VCaP (cell line): ENCODE results near the gene SYNGR1.
"Not testable (repeated sequence)": the region's sequence is repeated elsewhere in the genome, so short reads cannot be mapped to it uniquely, and the experiment has no call there.

ENCODE experiments used
- H3K27ac ChIP-seq: fragments of 450-650 bp; 2 replicates; pipeline ENCODE4 v1.5.1; 2017
- CTCF ChIP-seq: fragments of 450-650 bp; conservative IDR thresholded peaks from 2 replicates; pipeline ENCODE4 v1.5.1; 2017; ENCODE audit warnings: mild to moderate bottlenecking, moderate library complexity

The SYNGR1 gene

GRCh38 chr22:39356464-39356863, 6.7 kb downstream of the SYNGR1 start:
- H3K27ac ChIP-seq: no peak overlapping the region
- TF ChIP-seq CTCF: no peak

- H3K27ac ChIP-seq: not testable (repeated sequence)
Measured at GRCh38 chr22:39357110-39358108, 7.6 kb downstream of the SYNGR1 start.

GRCh38 chr22:39358197-39358596, 8.4 kb downstream of the SYNGR1 start:
- H3K27ac ChIP-seq: not testable (repeated sequence)

GRCh38 chr22:39359659-39360195, 9.9 kb downstream of the SYNGR1 start:
- H3K27ac ChIP-seq: no peak overlapping the region

GRCh38 chr22:39360242-39360641, 10.5 kb downstream of the SYNGR1 start:
- TF ChIP-seq CTCF: no peak
- no peak overlapping the region for H3K27ac ChIP-seq

More at GRCh38 chr22:39359659-39360195, 9.9 kb downstream of the SYNGR1 start:
- TF ChIP-seq CTCF: no peak

- no peak overlapping the region for H3K27ac ChIP-seq
- TF ChIP-seq CTCF: no peak
Measured at GRCh38 chr22:39360674-39361413, 11.1 kb downstream of the SYNGR1 start.

GRCh38 chr22:39361496-39361895, 11.7 kb downstream of the SYNGR1 start:
- no peak for TF ChIP-seq CTCF
- no peak overlapping the region for H3K27ac ChIP-seq

GRCh38 chr22:39362271-39362670, 12.5 kb downstream of the SYNGR1 start:
- no peak overlapping the region for H3K27ac ChIP-seq
- no peak for TF ChIP-seq CTCF
